Neutrophil (primary cell): Measurements from ENCODE around the gene SOS1.

Source experiments
- H3K27ac ChIP-seq: fragments of 200-600 bp; sonication (generic); 2 replicates; pipeline ENCODE4 v1.5.1; 2016; ENCODE audit warnings: mild to moderate bottlenecking, moderate library complexity
- H3K27me3 ChIP-seq: fragments of 200-600 bp; sonication (generic); 2 replicates; pipeline ENCODE4 v1.6.0; 2016; ENCODE audit warnings: mild to moderate bottlenecking
- H3K36me3 ChIP-seq: fragments of 200-600 bp; sonication (generic); 2 replicates; pipeline ENCODE4 v1.5.1; 2017
- H3K4me1 ChIP-seq, 2 experiments: fragments of 200-600 bp in 1 of 2; sonication (generic) in 1 of 2; 1 replicate in 1 of 2; 2 replicates in 1 of 2; pipeline versions ENCODE4 v1.5.1 to v1.6.1; 2013 to 2016; ENCODE audit warnings: low read depth in 1 of 2, low read length in 1 of 2, mild to moderate bottlenecking in 1 of 2, moderate library complexity in 1 of 2; ENCODE audit not compliant: control insufficient read depth in 1 of 2, insufficient read depth in 1 of 2
- H3K4me3 ChIP-seq, 2 experiments: fragments of 200-600 bp in 1 of 2; sonication (generic) in 1 of 2; 1 replicate in 1 of 2; 2 replicates in 1 of 2; pipeline ENCODE4 v1.5.1; 2013 to 2016; ENCODE audit warnings: low read depth in 1 of 2, low read length in 1 of 2, mild to moderate bottlenecking in 1 of 2, moderate library complexity in 1 of 2
- H3K9me3 ChIP-seq: fragments of 200-600 bp; sonication (generic); 2 replicates; pipeline ENCODE4 v1.5.1; 2016
- TF ChIP-seq, protein P1 (sequence below): fragments of 200-600 bp; sonication (generic); IDR thresholded peaks from 2 replicates; pipeline ENCODE4 v1.5.1; 2016; ENCODE audit warnings: antibody characterized with exemption

SOS1 gene

DNA sequence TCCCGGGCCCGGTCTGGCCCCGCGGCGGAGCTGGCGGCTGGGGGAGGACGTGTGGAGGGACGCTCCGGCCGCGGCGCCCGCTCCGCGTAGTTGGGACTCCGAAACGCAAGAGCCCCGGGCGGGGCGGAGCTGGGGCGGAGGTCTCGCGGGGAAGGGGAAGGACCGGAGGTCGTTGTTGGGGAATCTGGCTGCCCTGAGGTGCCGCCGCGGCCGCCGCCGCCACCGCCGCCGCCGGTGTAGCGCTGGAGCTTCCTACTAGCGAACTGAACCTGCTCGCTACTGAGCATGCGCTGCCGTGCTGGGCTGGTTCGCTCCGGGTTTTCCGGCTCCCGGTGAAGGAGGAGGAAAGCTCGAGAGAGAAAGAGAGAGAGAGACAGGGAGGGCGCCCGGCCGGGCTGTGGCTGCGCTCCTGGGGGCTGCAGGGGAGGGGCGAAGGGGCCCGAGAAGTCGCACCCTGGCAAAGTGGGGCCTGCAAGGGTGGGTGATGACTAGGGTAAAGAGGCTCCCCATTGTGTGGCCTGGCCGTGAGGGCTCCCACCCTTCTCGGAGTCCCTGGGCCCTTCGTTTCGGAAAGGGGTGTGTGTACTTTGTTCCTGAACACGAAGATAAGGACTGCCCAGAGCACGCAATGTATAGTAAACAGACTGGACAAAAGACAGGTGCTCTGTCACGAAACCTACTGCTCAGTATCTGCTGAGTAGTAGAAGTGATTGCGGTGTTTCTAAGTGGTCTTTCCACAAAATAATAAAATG lies at the start of gene SOS1:
Gene SOS1 (minus strand): TSS at position 281 of the 752 bp plus-strand sequence. CDS start 629 bp downstream, outside the sequence.
- no peaks in the 10 kb centered on the region for H3K9me3 ChIP-seq
- TF ChIP-seq, protein P1, sequence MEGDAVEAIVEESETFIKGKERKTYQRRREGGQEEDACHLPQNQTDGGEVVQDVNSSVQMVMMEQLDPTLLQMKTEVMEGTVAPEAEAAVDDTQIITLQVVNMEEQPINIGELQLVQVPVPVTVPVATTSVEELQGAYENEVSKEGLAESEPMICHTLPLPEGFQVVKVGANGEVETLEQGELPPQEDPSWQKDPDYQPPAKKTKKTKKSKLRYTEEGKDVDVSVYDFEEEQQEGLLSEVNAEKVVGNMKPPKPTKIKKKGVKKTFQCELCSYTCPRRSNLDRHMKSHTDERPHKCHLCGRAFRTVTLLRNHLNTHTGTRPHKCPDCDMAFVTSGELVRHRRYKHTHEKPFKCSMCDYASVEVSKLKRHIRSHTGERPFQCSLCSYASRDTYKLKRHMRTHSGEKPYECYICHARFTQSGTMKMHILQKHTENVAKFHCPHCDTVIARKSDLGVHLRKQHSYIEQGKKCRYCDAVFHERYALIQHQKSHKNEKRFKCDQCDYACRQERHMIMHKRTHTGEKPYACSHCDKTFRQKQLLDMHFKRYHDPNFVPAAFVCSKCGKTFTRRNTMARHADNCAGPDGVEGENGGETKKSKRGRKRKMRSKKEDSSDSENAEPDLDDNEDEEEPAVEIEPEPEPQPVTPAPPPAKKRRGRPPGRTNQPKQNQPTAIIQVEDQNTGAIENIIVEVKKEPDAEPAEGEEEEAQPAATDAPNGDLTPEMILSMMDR = no peak
- no peaks in the 10 kb centered on the region for H3K36me3 ChIP-seq
- peaks cover 42 to 45% of the 10 kb centered on the region in 2 experiments for H3K4me1 ChIP-seq
- H3K4me3 ChIP-seq = peak within 1 kb of the TSS; percentile 68 to 84
- peak within 1 kb of the TSS; percentile 93 for H3K27ac ChIP-seq
- H3K27me3 ChIP-seq = no peaks in the 10 kb centered on the region

DNA sequence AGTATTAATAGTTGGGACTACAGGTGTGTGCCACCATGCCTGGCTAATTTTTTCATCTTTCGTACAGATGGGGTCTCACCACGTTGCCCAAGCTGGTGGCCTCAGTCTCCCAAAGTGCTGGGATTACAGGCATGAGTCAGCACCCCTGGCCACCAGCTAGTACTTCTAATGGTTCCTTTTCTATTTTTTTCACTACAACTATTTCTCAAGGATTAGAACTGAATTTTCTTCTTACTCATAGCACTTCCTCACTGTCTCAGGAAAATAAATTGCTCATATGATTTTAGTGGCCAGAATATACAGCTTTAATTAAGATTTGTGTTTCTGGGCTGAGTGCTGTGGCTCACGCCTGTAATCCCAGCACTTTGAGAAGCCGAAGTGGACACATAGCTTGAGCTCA lies 43.2 kb upstream of the SOS1 start:
- Histone ChIP-seq H3K4me1 (no peaks in the 10 kb centered on the region), H3K36me3 (no peaks in the 10 kb centered on the region), H3K9me3 (no peaks in the 10 kb centered on the region), H3K4me3 (no peak overlapping the region), H3K27me3 (no peaks in the 10 kb centered on the region), H3K27ac (no peak overlapping the region)
- TF ChIP-seq, protein P1 = no peak

DNA sequence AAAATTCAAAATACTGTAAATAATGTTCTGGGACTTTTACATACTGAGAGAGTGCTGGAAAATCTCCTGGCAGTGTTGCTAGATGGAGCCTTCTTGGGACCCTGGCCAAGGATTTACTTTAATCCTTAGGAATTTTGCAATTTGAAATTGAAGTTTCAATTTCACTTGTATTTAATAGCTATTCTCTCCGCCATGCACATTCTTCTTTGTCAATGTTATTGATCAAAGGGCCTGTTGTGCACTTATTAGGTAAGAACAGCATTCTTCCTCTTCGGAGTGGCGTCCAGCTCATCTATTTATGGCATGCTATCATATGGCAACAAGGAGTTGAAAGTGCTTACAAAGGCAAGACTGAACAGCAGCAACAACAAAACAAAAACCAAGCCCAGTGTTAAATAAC lies 40.1 kb upstream of the SOS1 start:
- Histone ChIP-seq H3K9me3 (no peaks in the 10 kb centered on the region), H3K36me3 (no peaks in the 10 kb centered on the region), H3K27me3 (no peaks in the 10 kb centered on the region), H3K4me1 (no peaks in the 10 kb centered on the region), H3K27ac (no peak overlapping the region), H3K4me3 (no peak overlapping the region)
- TF ChIP-seq, protein P1 = no peak

DNA sequence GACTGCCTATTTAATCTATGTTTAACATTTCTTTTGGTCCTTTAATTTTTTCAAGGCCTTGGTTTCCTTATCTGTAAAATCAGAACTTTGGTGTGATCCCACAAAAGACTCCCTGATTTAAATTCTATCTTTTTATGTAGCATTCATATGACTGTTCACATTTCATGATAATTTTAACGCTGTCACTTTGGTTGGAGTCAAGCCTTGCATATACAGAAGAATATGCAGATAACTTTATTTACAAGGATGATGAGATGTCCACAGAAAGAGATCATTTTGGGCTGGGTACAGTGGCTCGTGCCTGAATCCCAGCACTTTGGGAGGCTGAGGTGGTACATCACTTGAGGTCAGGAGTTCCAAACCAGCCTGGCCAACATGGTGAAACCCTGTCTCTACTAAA lies 38.4 kb upstream of the SOS1 start:
- H3K27ac ChIP-seq = no peak overlapping the region
- TF ChIP-seq, protein P1 = no peak
- no peaks in the 10 kb centered on the region for H3K36me3 ChIP-seq
- no peak overlapping the region for H3K4me3 ChIP-seq
- H3K27me3 ChIP-seq = no peaks in the 10 kb centered on the region
- no peaks in the 10 kb centered on the region for H3K4me1 ChIP-seq
- no peaks in the 10 kb centered on the region for H3K9me3 ChIP-seq

DNA sequence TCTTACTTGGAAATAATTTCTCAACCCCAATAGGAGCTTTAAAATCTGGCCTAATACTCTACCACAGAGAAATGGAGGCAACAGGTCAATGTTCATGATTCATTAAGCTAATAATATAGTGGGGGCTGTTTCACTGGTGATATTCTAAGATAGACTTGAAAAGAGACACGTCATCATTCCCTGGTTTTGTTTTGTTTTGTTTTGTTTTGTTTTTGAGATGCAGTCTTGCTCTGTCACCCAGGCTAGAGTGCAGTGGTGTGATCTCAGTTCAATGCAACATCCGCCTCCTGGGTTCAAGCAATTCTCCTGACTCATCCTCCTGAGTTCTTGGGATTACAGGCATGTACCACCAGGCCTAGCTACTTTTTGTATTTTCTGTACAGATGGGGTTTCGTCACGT lies 37.5 kb upstream of the SOS1 start:
- no peaks in the 10 kb centered on the region for H3K4me1 ChIP-seq
- no peaks in the 10 kb centered on the region for H3K9me3 ChIP-seq
- H3K27me3 ChIP-seq = no peaks in the 10 kb centered on the region
- no peak overlapping the region for H3K27ac ChIP-seq
- no peak overlapping the region for H3K4me3 ChIP-seq
- H3K36me3 ChIP-seq = no peaks in the 10 kb centered on the region
- TF ChIP-seq, protein P1 = no peak
